NK-92 (cell line): ENCODE data around the gene AFTPH.

ENCODE experiments used
- DNase-seq: peaks from one replicate; lab custom pipeline; 2025; ENCODE audit not compliant: unreplicated experiment; lab: John Stamatoyannopoulos, UW

The AFTPH gene

GRCh38 chr2:64523666-64524603, at the start of gene AFTPH:
TSS of gene AFTPH (plus strand) at chr2:64524328. CDS start at chr2:64551475, 27,147 bp downstream.
- peak; percentile 98 for DNase-seq

GRCh38 chr2:64474636-64475035, 49.5 kb upstream of the AFTPH start:
- no peak for DNase-seq

GRCh38 chr2:64477037-64477436, 47.1 kb upstream of the AFTPH start:
- no peak for DNase-seq

- DNase-seq, result no peak
These were observed 46.1 kb upstream of the AFTPH start for GRCh38 chr2:64477979-64478378.

- DNase-seq, result no peak
These were observed 45.5 kb upstream of the AFTPH start for GRCh38 chr2:64478502-64479230.

GRCh38 chr2:64479259-64480117, 44.6 kb upstream of the AFTPH start:
- DNase-seq, result no peak

GRCh38 chr2:64481665-64482064, 42.5 kb upstream of the AFTPH start:
- DNase-seq, result no peak

- no peak for DNase-seq
These were observed 41.9 kb upstream of the AFTPH start for GRCh38 chr2:64482243-64482642.

GRCh38 chr2:64482765-64483504, 41.2 kb upstream of the AFTPH start:
- DNase-seq, result no peak

- DNase-seq, result no peak
These were observed 38.8 kb upstream of the AFTPH start for GRCh38 chr2:64485331-64485730.

GRCh38 chr2:64485961-64486360, 38.2 kb upstream of the AFTPH start:
- no peak for DNase-seq

- no peak for DNase-seq
These were observed 36.7 kb upstream of the AFTPH start for GRCh38 chr2:64487256-64488049.

GRCh38 chr2:64488050-64488974, 35.8 kb upstream of the AFTPH start:
- DNase-seq, result no peak

GRCh38 chr2:64489081-64489751, 34.9 kb upstream of the AFTPH start:
- no peak for DNase-seq

- DNase-seq, result no peak
These were observed 32.7 kb upstream of the AFTPH start for GRCh38 chr2:64491426-64491825.

GRCh38 chr2:64492272-64492671, 31.9 kb upstream of the AFTPH start:
- DNase-seq, result no peak

GRCh38 chr2:64492821-64493220, 31.3 kb upstream of the AFTPH start:
- DNase-seq, result no peak

- no peak for DNase-seq
These were observed 30.3 kb upstream of the AFTPH start for GRCh38 chr2:64493788-64494187.
